Right renal pelvis (tissue), 4 donors: ENCODE results near the gene YAF2. TPM values are rescaled to one million over a fixed set of nuclear protein-coding genes. Genes with fewer than 3 reads are reported as not detected.
"Not testable (repeated sequence)": the region's sequence is repeated elsewhere in the genome, so short reads cannot be mapped to it uniquely, and the experiment has no call there.

ENCODE experiments used
- DNase-seq, 4 donors: peaks; one replicate each; pipeline ENCODE4 v3.0.0-alpha.2; 2013; ENCODE audit warnings: low read depth in 4 of 4, low spot score in 3 of 4, missing footprints in 1 of 4
- polyA plus RNA-seq, 4 donors: library from polyadenylated mRNA; unstranded; fragments of 120-200 nt; gene quantifications; one replicate each; pipeline ENCODE4 v1.2.1, GENCODE V29; 2013; ENCODE audit not compliant: insufficient read length in 4 of 4

YAF2 gene
- polyA plus RNA-seq, 4 donors: 23.7 to 28.0 (median 27.2) TPM

DNA sequence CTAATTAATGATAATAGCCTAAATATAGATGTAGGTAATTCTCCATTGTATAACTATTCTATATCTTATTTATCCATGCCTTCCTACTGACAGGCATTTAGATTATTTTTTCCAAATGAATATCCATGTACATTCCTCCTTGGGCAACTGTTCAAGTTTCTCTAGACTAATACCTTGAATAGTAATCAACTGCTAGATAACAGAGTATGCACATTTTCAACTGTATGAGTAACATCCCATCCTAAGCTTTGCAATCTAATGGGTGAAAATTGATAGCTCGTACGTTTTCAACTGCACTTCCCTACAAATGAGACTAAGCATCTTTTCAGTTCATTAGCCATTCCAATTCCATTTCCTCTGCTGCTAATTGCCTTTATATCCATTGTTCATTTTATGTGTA lies 37.0 kb downstream of the YAF2 start:
- DNase-seq: no peak

DNA sequence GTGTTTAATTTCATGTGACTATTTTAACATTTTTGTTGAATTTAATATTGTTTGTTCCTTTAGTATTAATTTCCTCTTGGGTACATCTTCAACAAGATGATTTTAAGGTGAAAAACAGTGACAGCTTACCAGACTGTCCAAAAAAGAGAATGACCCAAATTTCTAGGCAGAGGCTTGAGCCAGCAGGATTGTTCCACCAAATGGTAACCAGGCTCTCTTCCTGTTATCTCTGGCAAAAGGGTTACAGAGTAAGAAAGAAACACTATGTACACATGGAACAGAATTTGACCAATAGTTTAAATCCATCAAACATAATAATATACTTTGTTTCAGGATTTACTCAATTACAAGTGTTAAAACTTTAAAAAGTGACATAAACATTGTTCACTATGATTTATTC lies 39.0 kb downstream of the YAF2 start:
- DNase-seq: no peak

DNA sequence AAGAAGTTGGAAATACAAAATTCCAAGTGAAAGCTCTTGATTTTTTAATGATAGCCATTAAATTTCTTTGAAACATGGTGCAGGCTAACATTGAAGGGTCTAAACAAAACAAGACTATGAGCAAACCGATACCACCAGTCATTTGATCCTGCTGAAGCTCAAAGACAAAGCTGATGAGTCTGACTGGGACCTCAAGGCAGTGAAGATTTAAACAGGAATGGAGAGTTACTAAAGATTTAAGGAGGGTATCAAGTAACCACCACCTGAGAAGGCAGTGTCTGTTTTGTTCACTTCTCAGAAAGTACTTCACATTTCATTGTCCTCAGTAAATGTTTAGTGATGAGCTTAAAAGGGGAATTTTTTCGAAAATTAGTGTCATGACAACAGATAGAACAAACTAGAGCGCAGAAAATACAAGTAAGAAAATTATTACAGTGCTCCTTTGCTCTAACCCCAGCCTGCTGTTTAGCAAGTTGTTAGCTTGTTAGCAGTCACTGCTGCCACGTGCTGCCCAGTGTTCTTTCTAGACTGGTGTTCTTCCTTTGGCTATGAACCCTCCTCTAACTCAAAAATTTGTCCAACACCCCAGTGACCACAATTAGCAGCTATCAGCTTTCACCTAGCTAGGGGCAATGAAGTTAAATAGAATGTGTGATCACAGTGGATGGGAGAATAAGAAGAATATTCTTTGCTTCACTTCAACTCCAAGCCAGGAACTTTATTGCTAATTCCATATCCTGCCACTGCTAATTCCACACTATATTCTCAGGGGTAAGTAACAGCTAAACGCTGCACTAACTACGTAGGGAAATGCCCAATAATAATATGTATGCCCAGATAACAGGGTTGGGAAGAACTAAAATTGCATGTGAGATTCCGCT lies 41.1 kb downstream of the YAF2 start:
- DNase-seq: peak in 2 of 4 donors; percentile 28 to 47

DNA sequence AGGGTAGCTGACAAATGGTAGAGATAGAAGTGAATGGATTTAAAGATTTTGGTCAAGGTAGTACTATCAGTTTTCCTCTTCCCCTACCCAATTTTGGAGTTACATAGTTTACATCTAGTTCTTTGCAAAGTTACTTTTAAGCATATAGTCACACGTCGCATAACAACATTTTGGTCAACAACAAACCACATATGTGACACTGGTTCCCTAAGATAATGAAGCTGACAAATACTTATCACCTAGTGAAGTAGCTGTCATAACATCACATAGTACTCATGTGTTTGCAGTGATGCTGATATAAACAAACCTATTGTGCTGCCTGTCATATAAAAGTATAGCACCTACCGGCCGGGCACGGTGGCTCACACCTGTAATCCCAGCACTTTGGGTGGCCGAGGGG lies 45.4 kb downstream of the YAF2 start:
- DNase-seq: no peak

DNA sequence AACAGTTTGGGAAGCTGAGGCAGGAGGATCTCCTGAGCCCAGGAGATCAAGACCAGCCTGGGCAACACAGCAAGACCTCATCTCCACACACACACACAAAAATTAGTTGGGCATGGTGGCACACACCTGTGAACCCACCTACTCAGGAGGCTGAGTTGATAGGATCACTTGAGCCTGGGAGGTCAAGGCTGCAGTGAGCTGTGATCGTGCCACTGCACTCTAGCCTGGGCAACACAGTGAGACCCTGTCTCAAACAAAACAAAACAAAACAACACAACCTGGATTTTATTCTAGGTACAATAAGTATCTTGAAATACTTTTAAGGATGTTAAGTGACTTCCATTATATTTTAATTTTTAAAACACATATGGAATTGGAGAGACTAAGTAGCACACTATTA lies 45.8 kb downstream of the YAF2 start:
- no peak for DNase-seq

DNA sequence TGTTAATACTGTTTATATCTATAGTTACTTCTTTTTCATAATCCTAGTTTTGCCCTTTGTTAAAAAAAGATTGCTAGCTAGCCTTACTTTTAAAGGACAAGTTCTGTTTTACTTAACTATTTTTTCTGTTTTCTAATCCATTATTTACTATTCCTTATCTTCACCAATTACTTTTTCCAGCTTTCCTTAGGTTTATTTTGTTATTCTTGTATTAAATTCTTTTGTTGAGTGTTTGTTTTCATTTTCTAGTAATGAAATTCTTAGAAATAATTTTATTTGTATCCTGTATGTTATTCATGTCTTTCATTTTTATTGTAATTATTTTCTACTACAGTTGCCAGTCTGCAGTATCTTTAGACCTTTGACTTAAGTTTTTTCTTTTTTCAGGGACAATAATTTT lies 47.7 kb downstream of the YAF2 start:
- DNase-seq: no peak

DNA sequence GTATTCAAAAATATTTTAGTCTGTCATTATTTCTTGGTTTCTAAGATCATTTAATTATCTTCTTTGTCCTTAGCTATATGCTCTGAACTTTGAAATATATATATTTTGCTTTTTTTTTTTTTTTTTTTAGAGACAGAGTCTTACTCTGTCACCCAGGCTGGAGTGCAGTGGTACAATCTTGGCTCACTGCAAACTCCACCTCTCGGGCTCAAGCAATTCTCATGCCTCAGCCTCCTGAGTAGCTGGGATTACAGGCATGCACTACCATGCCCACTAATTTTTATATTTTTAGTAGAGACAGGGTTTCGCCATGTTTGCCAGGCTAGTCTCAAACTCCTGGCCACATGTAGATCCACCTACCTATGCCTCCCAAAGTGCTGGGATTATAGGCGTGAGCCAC lies 49.8 kb downstream of the YAF2 start:
- DNase-seq: not testable (repeated sequence)

DNA sequence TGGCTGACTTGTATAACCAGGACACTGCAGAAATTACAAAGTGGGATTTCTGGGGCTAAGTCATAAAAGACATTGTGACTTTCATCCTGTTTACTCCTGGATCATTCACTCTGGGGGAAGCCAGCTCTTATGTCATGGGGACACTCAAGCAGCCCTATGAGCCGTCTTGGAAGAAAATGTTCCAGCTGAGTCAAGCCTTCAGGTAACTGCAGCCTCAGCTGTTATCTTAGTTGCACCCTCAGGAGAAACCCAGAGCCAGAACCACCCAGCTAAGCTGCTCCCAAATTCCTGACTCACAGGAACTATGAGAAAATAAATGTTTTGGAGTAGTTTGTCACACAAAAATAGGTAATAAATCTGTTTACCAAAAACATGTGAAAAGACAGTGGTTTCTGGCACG lies 50.2 kb downstream of the YAF2 start:
- DNase-seq: no peak

DNA sequence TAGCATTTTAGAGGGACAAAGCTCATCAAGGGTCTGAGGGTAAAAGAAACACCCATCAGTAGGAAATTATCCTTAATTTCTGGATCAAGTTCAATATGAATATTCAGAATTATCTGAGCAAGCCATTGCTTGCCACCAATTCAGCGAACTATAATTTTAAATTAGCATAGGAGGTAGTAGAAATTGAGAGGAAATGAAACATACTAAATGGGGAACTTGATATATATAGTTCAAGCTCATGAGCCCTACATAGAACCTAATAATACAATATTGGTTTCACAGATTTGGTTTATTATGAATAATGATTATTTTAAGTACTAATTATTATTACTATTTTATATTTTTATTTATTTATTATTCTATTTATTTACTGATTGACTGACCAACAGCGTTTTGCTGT lies 51.3 kb downstream of the YAF2 start:
- no peak for DNase-seq

DNA sequence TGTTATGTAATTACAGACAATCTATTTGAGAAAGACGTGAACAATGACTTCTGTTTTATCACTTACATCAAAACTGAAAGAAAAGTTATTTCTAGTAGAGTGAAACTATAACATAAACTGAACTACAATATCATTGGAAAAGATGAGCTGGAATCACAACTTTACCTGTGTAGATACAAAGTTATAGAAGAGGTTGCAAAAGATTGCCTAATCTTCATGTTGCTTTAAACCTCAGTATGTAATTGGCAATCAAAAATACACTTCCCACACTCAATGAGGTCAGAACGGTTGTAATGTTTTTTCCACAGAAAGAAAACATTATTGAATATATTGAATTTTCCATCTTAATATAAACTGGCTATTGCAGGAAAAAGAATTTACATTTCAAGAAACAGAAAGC lies 55.7 kb downstream of the YAF2 start:
- no peak for DNase-seq

DNA sequence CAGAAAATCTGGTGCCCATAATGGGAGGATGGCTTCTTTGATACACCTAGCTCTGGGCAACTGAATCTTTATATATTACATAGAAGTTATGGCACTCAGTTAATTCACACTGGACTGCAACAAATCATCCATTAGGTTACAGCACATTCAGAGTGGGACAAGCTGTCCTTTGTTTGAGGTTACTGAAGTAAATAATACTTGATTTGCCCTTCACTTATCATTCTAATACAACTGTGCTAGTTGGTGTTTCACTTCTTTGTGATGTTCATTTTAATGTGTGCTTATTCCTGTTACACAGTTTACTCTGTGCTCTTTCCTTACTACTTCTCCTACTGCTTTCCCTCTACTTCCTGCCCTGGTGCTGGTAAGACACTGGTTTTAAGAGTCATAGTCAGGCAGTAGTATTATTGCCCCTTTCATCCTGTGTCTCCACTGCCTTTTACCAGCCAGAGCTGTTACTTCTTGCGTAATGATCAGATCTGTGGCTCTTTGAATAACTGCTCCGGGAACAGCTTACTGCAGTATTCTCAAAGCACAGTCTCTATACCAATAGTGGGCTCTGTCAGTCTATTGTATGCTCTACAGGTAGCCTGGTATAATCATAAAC lies 57.0 kb downstream of the YAF2 start:
- no peak for DNase-seq

DNA sequence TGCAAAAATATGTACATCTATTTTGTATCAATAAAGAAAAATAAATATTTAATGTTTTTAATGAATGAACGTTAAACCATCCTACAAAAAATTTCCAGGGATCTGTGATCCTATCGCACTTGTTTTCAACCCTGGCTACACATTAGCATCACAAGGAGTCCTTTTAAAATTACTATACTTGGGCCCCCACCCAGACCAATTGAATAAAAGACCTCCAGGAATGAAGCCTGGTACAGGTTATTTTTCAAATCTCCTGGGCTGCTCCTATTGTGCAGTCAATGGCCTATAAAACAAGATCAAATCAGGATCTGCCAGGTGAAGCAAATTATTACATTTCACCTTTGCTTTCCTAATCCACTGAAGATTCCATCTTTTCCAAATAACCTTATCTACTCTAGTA lies 59.9 kb downstream of the YAF2 start:
- no peak for DNase-seq

DNA sequence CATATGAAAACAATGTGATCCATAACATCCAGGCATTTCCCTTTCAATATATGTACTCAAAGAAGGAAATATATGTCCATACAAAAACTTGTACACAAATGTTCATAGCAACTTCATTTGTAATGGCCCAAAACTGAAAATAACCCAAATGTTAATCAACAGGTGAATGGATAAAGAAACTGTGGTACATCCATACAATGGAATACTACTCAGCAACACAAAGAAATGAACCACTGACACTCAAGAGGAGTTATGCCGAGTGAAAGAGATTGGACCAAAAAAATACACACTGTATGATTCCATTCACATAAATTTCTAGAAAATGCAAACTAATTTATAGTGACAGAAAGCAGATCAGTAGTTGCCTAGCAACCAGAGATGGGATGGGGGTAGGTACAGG lies 63.1 kb downstream of the YAF2 start:
- no peak for DNase-seq

DNA sequence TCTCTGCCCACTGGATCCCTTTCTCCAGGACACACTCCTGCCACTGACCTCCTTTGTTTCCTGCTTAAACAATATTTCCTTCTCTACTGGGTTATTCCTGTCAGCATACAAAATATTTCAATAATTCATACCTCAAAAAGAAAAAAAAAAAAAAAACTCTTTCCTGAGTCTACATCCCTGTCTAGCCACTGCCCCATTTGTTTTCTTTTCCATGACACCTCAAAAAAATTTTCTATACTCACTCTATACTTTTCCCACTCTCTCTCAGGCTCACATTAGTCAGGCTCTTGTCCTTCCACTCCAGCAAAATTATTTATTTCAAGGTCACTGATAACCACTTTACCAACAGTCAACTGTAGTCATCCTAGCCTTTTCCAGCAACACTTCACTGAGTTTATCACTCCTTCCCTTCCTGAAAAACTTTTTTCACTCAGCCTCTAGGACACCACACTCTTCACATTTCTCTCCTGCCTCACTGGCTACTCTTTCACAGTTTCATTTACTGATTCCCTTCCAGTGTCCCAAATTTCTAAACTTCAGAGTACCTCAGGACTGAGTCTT lies 64.0 kb downstream of the YAF2 start:
- DNase-seq: no peak

DNA sequence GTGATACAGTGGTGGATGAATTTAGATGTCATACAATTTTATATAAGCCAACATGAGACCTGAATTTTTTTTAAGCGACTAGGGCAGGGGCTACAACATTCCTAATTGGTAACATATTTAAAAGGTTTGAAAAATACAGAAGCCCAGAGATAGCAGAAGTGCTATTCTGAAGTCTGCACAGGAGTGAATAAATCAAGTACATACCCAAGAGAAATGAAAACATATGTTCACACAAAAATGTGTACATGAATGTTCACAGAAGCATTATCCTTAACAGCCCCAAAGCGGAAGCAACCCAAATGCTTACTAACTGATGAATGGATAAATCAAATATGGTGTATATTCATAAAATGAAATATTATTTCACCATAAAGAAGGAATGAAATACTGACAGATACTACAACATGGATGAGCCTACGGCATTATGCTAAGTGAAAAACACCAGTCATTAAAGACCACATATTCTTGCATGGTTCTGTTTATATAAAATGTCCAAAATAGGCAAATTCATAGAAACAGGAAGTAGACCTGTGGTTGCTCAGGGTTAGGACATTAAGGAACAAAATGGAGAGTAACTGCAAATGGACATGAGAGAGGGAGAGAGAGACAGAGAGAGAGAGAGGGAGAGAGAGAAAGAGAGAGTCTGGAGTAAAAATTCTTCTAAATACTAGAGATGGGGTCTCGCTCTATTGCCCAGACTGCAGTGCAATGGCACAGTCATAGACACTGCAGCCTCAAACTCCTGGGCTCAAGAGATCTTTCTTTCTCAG lies 65.4 kb downstream of the YAF2 start:
- no peak for DNase-seq

DNA sequence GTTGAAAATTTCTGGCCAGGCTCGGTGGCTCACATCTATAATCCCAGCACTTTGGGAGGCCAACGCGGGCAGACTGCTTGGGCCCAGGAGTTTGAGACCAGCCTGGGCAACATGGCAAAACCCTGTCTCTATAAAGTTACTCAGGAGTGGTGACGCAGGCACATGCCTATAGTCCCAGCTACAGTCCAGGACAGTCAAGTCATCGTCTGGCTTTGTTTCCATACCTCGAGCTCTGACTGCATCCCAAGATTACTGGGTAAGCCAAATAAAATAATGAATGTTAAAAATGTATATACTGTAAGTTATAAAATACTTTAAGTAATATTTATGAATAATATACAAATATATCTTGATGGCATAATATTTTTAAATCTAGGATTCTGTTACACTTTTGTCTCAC lies 70.3 kb downstream of the YAF2 start:
- no peak for DNase-seq

DNA sequence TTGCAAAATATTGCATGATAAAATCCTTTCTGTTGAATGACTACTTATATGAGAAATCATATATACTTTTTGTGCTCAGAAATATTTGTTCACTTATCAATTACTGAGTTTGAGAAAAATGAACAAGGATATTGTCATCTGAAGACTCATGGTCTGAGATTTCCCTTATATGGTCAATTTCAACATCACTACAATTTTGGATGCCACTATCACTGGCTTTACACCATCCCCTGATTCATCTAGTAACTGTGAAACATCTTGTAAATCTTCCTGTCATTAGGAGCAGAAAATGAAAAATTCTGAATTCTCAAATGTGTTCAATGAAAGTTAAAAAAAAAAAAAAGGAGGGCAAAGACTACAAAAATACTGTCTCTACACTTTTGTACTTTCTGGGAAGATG lies 71.5 kb downstream of the YAF2 start:
- no peak for DNase-seq

DNA sequence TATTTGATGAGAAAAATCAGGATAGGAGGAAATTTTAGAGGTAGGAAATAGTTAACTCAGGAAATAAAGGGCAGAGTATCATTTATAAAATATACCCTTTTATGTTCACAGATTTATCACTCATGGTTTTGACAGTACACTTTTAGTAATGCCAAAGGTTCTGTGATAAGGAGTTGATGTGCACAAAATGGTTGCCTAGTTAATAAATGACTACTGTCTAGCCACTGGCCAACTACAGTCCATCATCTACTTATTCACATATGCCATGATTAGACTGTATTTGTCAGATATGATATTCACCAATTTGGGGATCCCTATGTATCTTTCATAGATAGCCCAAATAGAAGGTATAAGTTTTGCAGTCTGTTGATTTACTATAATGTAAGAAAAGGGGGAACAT lies 74.1 kb downstream of the YAF2 start:
- DNase-seq: no peak

DNA sequence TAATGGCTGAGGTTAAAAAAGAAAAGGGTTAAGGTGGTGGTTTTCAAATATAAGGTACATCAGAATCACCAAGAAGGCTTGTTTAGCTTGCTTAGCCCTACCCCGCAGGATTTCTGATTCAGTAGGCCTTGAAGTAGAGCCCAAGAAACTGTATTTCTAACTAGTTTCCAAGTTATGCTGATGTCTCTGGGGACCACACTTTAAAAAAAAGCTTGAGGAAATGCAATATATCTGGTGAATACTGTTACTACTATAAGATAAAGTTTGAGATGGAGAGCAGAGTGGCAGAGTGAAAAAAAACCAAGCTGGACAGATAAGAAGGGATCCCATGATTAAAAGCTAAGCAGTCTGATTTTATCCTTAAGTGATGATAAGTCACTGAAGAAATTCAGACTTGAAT lies 75.1 kb downstream of the YAF2 start:
- DNase-seq: no peak

DNA sequence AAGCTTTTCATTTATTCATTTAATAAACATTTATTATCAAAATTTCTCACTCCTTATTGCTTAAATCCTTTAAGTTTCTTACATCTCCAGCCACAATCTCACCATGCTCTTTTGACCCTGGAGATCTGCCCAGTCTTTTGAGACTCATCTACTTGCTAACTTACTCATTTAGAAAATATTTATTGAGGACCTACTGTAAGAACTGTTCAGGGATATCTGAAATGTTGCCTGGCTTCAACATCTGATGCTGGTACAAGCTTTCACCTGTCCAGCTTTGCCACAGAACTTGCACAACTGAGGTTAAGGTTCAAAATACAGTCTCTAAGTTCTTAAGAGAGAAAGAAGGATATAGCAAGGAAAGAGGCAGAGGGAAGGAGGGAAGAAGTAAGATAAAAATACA lies 75.9 kb downstream of the YAF2 start:
- no peak for DNase-seq

DNA sequence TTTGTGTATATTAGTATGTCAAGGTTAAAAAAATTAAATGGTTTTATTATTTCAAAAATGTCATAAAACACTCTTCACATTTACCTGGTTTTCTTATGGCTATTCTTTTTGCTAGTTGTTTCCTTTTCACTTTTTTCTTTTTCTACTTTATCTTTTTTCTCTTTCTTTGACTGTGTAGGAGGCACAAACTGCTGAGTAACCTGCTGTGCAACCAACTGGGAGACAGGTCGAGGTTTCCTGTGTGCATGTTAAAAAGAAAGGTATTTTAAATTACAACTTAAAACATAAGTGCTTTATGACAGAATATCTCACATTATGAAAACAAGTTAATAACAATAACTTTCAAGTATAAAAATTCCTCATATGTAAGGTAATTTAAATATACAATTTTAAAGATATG lies 76.5 kb downstream of the YAF2 start:
- DNase-seq: no peak
